Caco-2 (cell line): ENCODE measurements around the gene CD300C. TPM values are rescaled to one million over a fixed set of nuclear protein-coding genes. Genes with fewer than 3 reads are reported as not detected.
"Not testable (repeated sequence)": the region's sequence is repeated elsewhere in the genome, so short reads cannot be mapped to it uniquely, and the experiment has no call there.

ENCODE experiments used
- BruUV-seq: library from RNA; stranded (reverse); fragments of 400-500 nt; replicated peaks from 2 replicates; lab custom pipeline; 2021; lab: Mats Ljungman, UMichigan
- CTCF ChIA-PET: fragments of 300-600 bp; sonication (Branson Sonifier 250); formaldehyde crosslinking; loops from one replicate; lab custom pipeline; 2022; ENCODE audit warnings: antibody characterized with exemption; lab: Charles Lee
- POLR2A ChIA-PET: fragments of 300-600 bp; sonication (Branson Sonifier 250); formaldehyde crosslinking; loops from one replicate; lab custom pipeline; 2022; ENCODE audit warnings: antibody characterized with exemption; lab: Charles Lee
- DNase-seq, 2 experiments: peaks; one replicate each; pipeline versions ENCODE4 v3.0.0 to v3.0.0-alpha.2; 2020 to 2022
- H3K27me3 ChIP-seq: replicated peaks from 2 replicates; pipeline ENCODE4 v1.6.0; 2011; ENCODE audit warnings: low read length; ENCODE audit not compliant: control insufficient read depth, insufficient read depth
- H3K36me3 ChIP-seq: 2 replicates; pipeline ENCODE4 v1.5.1; 2011; ENCODE audit warnings: low read length; ENCODE audit not compliant: control insufficient read depth, insufficient read depth
- H3K4me1 ChIP-seq: fragments of 250-450 bp; sonication (Bioruptor Pico); 2 replicates; pipeline ENCODE4 v1.5.1; 2020; ENCODE audit warnings: mild to moderate bottlenecking
- H3K4me3 ChIP-seq: 2 replicates; pipeline ENCODE4 v1.5.1; 2011; ENCODE audit warnings: low read depth, mild to moderate bottlenecking, control low read depth, low read length
- H3K9me3 ChIP-seq: fragments of 250-450 bp; sonication (Bioruptor Pico); 2 replicates; pipeline ENCODE4 v1.5.1; 2020; ENCODE audit warnings: mild to moderate bottlenecking, moderate library complexity
- H3K27ac Mint-ChIP-seq: one replicate; pipeline ENCODE4 v1.8.0; 2022; ENCODE audit warnings: mixed read lengths; ENCODE audit not compliant: unreplicated experiment
- H3K27me3 Mint-ChIP-seq: one replicate; pipeline ENCODE4 v1.8.0; 2022; ENCODE audit warnings: mixed read lengths; ENCODE audit not compliant: insufficient read depth, unreplicated experiment
- H3K36me3 Mint-ChIP-seq: one replicate; pipeline ENCODE4 v1.8.0; 2022; ENCODE audit warnings: mild to moderate bottlenecking, mixed read lengths; ENCODE audit not compliant: insufficient read depth, unreplicated experiment
- H3K4me1 Mint-ChIP-seq: one replicate; pipeline ENCODE4 v1.8.0; 2022; ENCODE audit warnings: low read depth, mixed read lengths; ENCODE audit not compliant: unreplicated experiment
- H3K4me3 Mint-ChIP-seq: one replicate; pipeline ENCODE4 v1.8.0; 2022; ENCODE audit warnings: mild to moderate bottlenecking, moderate library complexity, mixed read lengths; ENCODE audit not compliant: unreplicated experiment
- H3K9me3 Mint-ChIP-seq: one replicate; pipeline ENCODE4 v1.8.0; 2022; ENCODE audit warnings: mixed read lengths; ENCODE audit not compliant: unreplicated experiment
- intact Hi-C: fragments of 100-400 bp; cut with micrococcal nuclease; formaldehyde crosslinking; loops from one replicate; pipeline ENCODE4 v1.10.0; 2022; ENCODE audit not compliant: unreplicated experiment
- total RNA-seq: library from RNA; stranded (reverse); gene quantifications from 2 replicates; pipeline ENCODE4 v1.2.3, GENCODE V29; 2022
- TF ChIP-seq, protein P1 (sequence below), 2 experiments: fragments of 200-600 bp in 1 of 2; IDR thresholded peaks; 1 replicate in 1 of 2; 2 replicates in 1 of 2; pipeline versions ENCODE4 v1.5.1 to v1.8.0; 2011 to 2022; ENCODE audit warnings: antibody characterized with exemption in 1 of 2, control low read depth in 1 of 2, inconsistent platforms in 1 of 2, low read depth in 1 of 2, low read length in 1 of 2, mild to moderate bottlenecking in 1 of 2, moderate library complexity in 1 of 2; ENCODE audit not compliant: insufficient read depth in 1 of 2, severe bottlenecking in 1 of 2, unreplicated experiment in 1 of 2

CD300C gene
- total RNA-seq, 1 experiment from 2014 or later: not detected

DNA sequence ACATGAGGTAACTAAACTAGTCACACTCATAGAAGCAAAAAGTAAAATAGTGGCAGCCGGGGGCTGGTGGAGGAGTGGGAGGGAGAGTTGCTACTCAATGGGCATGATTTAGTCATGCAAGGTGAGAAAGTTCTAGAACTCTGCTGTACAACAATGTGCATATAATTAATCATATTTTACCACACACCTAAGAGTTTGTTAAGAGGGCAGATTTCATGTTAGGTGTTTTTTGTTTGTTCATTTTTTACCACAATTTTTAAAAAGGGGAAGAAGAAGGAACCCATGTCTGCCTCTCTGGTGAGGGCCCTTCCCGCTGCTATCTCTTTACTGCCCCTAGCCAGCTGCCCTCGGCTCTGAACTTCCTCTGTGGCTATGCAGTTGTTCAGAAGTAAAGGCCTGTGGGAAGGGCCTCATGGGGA, 25.9 kb downstream of the CD300C start:
- peaks cover 18% of the 10 kb centered on the region for H3K9me3 Mint-ChIP-seq
- no peak for DNase-seq
- Histone ChIP-seq H3K9me3 (peaks cover 10% of the 10 kb centered on the region; the same call in 1 of the 2 replicates), H3K4me1 (no peaks in the 10 kb centered on the region), H3K27me3 (no peaks in the 10 kb centered on the region; the same call in 1 of the 2 replicates), H3K4me3 (no peak overlapping the region), H3K36me3 (no peaks in the 10 kb centered on the region)
- TF ChIP-seq, protein P1, sequence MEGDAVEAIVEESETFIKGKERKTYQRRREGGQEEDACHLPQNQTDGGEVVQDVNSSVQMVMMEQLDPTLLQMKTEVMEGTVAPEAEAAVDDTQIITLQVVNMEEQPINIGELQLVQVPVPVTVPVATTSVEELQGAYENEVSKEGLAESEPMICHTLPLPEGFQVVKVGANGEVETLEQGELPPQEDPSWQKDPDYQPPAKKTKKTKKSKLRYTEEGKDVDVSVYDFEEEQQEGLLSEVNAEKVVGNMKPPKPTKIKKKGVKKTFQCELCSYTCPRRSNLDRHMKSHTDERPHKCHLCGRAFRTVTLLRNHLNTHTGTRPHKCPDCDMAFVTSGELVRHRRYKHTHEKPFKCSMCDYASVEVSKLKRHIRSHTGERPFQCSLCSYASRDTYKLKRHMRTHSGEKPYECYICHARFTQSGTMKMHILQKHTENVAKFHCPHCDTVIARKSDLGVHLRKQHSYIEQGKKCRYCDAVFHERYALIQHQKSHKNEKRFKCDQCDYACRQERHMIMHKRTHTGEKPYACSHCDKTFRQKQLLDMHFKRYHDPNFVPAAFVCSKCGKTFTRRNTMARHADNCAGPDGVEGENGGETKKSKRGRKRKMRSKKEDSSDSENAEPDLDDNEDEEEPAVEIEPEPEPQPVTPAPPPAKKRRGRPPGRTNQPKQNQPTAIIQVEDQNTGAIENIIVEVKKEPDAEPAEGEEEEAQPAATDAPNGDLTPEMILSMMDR (IDR thresholded peaks at IDR 0.05; ENCODE audit: insufficient read depth in 1 of 2, low read depth in 1 of 2, low read length in 1 of 2, severe bottlenecking in 1 of 2, unreplicated experiment in 1 of 2): no peak
- no peaks in the 10 kb centered on the region for H3K4me1 Mint-ChIP-seq
- no peak overlapping the region for H3K4me3 Mint-ChIP-seq
- POLR2A ChIA-PET: no interaction called here
- peaks cover 15% of the 10 kb centered on the region for H3K27me3 Mint-ChIP-seq
- BruUV-seq: no TSS peak
- H3K27ac Mint-ChIP-seq: no peak overlapping the region
- intact Hi-C loops: no loop called here
- CTCF ChIA-PET: no interaction called here
- H3K36me3 Mint-ChIP-seq: peaks cover 4% of the 10 kb centered on the region

GRCh38 chr17:74518413-74518981, 27.4 kb downstream of the CD300C start:
- POLR2A ChIA-PET, H3K4me1 Mint-ChIP-seq: not testable (repeated sequence)

GRCh38 chr17:74516561-74517328, 29.2 kb downstream of the CD300C start:
- TF ChIP-seq, protein P1 (IDR thresholded peaks at IDR 0.05; ENCODE audit: insufficient read depth in 1 of 2, low read depth in 1 of 2, low read length in 1 of 2, severe bottlenecking in 1 of 2, unreplicated experiment in 1 of 2): no peak
- BruUV-seq: no TSS peak
- no peak overlapping the region for H3K4me3 Mint-ChIP-seq
- Histone ChIP-seq H3K4me1 (no peaks in the 10 kb centered on the region), H3K4me3 (no peak overlapping the region), H3K27me3 (no peaks in the 10 kb centered on the region; the same call in none of the 2 replicates), H3K9me3 (peaks cover 17% of the 10 kb centered on the region), H3K36me3 (no peaks in the 10 kb centered on the region)
- H3K9me3 Mint-ChIP-seq: peaks cover 18% of the 10 kb centered on the region
- ChIA-PET POLR2A (no interaction called here), CTCF (no interaction called here)
- intact Hi-C loops: no loop called here
- peaks cover 19% of the 10 kb centered on the region for H3K36me3 Mint-ChIP-seq
- peaks cover 15% of the 10 kb centered on the region for H3K27me3 Mint-ChIP-seq
- no peak for DNase-seq
- no peak overlapping the region for H3K27ac Mint-ChIP-seq
- H3K4me1 Mint-ChIP-seq: no peaks in the 10 kb centered on the region

More at GRCh38 chr17:74518413-74518981, 27.4 kb downstream of the CD300C start:
- H3K27me3 ChIP-seq, DNase-seq, H3K4me3 Mint-ChIP-seq, H3K4me1 ChIP-seq, H3K27ac Mint-ChIP-seq, CTCF ChIA-PET, H3K4me3 ChIP-seq, H3K36me3 ChIP-seq, intact Hi-C loops, BruUV-seq: not testable (repeated sequence)
- H3K9me3 ChIP-seq: peaks cover 17% of the 10 kb centered on the region
- peaks cover 18% of the 10 kb centered on the region for H3K9me3 Mint-ChIP-seq
- peaks cover 19% of the 10 kb centered on the region for H3K36me3 Mint-ChIP-seq
- H3K27me3 Mint-ChIP-seq: peaks cover 14% of the 10 kb centered on the region
